GM12892 (cell line): ENCODE measurements around the gene GULP1.

Experiments
- POLR2A ChIP-seq: IDR thresholded peaks from 2 replicates; pipeline ENCODE4 v1.6.1; 2011; ENCODE audit warnings: low read depth, low read length, control low read depth
- POLR2AphosphoS5 ChIP-seq: IDR thresholded peaks from 2 replicates; pipeline ENCODE4 v1.6.1; 2011; ENCODE audit warnings: low read depth, low read length, control low read depth
- TAF1 ChIP-seq: IDR thresholded peaks from 2 replicates; pipeline ENCODE4 v1.6.1; 2011; ENCODE audit warnings: low read depth, mild to moderate bottlenecking, control low read depth, low read length, borderline replicate concordance

GRCh38 chr2:188474316-188474715 is 182.6 kb downstream of the GULP1 start:
- TF ChIP-seq POLR2AphosphoS5 (no peak), POLR2A (no peak), TAF1 (no peak)
